Measurements from ENCODE around the gene ZSWIM6. TPM values are rescaled to one million over a fixed set of nuclear protein-coding genes. Genes with fewer than 3 reads are reported as not detected.

The ZSWIM6 gene
- total RNA-seq, 1 donor from 2014 or later: 9.6 TPM

DNA sequence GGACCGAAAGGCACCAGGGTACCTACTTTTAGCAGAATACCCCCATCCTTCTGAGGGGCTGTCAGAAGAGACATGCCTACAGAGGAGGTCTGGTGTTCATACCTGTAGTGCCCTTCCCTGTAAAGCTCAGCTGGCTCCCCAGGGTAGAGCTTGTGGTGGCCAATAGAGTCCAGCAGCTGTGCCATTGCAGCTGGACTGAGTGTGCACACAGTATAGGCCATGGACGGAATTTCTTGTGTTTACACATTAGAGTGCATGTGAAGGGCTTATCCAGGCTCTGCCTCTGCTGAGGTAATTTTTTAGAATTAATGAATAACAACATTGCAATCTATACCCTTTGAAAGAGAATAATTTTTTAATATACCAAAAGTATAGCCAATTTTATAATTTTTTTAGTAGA, 191.0 kb downstream of the ZSWIM6 start:
- intact Hi-C loops (cut with micrococcal nuclease): no loop called here
- H3K4me1 Mint-ChIP-seq (ENCODE audit: low read depth): no peaks in the 10 kb centered on the region
- no peak overlapping the region for H3K27ac Mint-ChIP-seq
- no peak overlapping the region for H3K4me3 Mint-ChIP-seq
- peaks cover 3% of the 10 kb centered on the region for H3K36me3 Mint-ChIP-seq (ENCODE audit: low read depth)
- H3K27me3 Mint-ChIP-seq (ENCODE audit: insufficient read depth): no peaks in the 10 kb centered on the region
- no peak for DNase-seq (ENCODE audit: low spot score)
- H3K9me3 Mint-ChIP-seq: no peaks in the 10 kb centered on the region

DNA sequence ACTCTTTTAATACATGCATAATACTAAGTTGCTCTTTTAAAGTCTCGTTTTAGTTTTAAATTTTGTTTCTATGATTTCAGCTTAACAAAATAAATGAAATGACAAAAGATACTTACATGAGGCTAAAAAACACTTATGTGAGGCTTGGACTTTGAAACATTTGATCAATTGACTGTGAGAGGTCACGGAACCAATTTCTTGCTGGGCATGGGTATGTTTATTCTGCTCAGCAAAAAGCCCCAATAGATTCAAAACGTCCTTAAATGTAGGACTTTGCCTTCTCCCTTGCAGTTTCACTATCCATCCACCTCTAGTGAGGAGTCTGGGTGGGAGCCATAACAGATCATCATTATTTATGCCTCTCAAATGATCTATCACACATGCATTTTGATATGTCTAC, 191.9 kb downstream of the ZSWIM6 start:
- Mint-ChIP-seq H3K4me1 (ENCODE audit: low read depth) (no peaks in the 10 kb centered on the region), H3K27me3 (ENCODE audit: insufficient read depth) (no peaks in the 10 kb centered on the region), H3K27ac (no peak overlapping the region), H3K36me3 (ENCODE audit: low read depth) (peaks cover 3% of the 10 kb centered on the region), H3K9me3 (no peaks in the 10 kb centered on the region), H3K4me3 (no peak overlapping the region)
- intact Hi-C loops (cut with micrococcal nuclease): no loop called here
- no peak for DNase-seq (ENCODE audit: low spot score)

DNA sequence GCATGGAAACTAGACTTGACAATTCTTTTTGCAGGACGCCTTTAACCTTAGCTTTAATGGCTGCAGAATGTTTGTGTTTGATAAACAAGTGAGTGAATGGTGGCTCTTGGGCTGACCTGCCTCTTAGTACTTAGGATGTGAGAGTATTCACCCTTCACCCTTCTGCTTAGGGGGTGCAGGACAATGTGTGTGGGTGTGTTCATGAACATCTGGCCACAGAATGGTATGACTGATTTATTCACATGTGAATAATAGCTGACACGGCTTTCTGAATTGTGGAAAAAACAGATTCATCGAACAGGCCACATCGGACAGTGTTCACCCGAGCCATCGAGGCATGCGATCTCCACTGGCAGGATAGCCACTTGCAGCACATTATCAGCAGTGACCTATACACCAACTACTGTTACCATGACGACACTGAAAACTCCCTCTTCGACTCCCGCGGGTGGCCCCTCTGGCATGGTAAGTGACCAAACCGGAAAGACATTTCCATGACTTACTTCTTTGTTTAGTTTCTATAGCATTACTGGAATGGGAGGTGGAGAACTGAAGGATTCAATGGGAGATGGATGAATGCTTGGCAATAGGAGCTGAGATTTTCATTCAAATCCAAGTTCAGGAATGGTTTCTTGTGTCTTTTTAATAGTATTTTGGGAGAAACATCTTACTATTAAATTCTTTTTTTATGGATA, 193.6 kb downstream of the ZSWIM6 start:
- Mint-ChIP-seq H3K36me3 (ENCODE audit: low read depth) (peaks cover 10% of the 10 kb centered on the region), H3K4me3 (no peak overlapping the region), H3K27ac (no peak overlapping the region), H3K9me3 (no peaks in the 10 kb centered on the region), H3K27me3 (ENCODE audit: insufficient read depth) (no peaks in the 10 kb centered on the region), H3K4me1 (ENCODE audit: low read depth) (no peaks in the 10 kb centered on the region)
- DNase-seq (ENCODE audit: low spot score): no peak
- intact Hi-C loops (cut with micrococcal nuclease): no loop called here

DNA sequence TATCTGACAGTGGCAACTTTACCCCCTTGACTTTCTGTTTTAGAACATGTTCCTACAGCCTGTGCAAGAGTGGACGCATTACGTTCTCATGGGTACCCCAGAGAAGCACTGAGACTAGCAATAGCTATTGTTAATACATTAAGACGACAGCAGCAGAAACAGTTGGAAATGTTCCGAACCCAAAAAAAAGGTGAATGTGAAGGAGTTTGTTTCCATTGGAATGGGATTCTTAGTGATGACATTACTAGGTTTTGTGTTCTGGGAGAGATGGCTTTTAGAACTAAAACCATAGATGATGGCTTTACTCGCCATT, 194.1 kb downstream of the ZSWIM6 start:
- intact Hi-C loops (cut with micrococcal nuclease): no loop called here
- H3K36me3 Mint-ChIP-seq (ENCODE audit: low read depth): peaks cover 11% of the 10 kb centered on the region

GRCh38 chr5:61532983-61533382, 200.9 kb downstream of the ZSWIM6 start:
- no peak for DNase-seq (ENCODE audit: low spot score)
- no peaks in the 10 kb centered on the region for H3K27me3 Mint-ChIP-seq (ENCODE audit: insufficient read depth)
- H3K9me3 Mint-ChIP-seq: peaks cover 7% of the 10 kb centered on the region
- H3K4me3 Mint-ChIP-seq: no peak overlapping the region
- peaks cover 13% of the 10 kb centered on the region for H3K4me1 Mint-ChIP-seq (ENCODE audit: low read depth)
- intact Hi-C loops (cut with micrococcal nuclease): loop anchor here (10.0 kb wide), 2 partner anchors 122 to 478 kb away; no protein-coding TSS in a partner anchor
- no peak overlapping the region for H3K27ac Mint-ChIP-seq
- H3K36me3 Mint-ChIP-seq (ENCODE audit: low read depth): peaks cover 20% of the 10 kb centered on the region

More for the DNA sequence above, 194.1 kb downstream of the ZSWIM6 start:
- no peaks in the 10 kb centered on the region for H3K27me3 Mint-ChIP-seq (ENCODE audit: insufficient read depth)
- no peak overlapping the region for H3K4me3 Mint-ChIP-seq
- no peak overlapping the region for H3K27ac Mint-ChIP-seq
- H3K4me1 Mint-ChIP-seq (ENCODE audit: low read depth): no peaks in the 10 kb centered on the region
- H3K9me3 Mint-ChIP-seq: no peaks in the 10 kb centered on the region
- no peak for DNase-seq (ENCODE audit: low spot score)

DNA sequence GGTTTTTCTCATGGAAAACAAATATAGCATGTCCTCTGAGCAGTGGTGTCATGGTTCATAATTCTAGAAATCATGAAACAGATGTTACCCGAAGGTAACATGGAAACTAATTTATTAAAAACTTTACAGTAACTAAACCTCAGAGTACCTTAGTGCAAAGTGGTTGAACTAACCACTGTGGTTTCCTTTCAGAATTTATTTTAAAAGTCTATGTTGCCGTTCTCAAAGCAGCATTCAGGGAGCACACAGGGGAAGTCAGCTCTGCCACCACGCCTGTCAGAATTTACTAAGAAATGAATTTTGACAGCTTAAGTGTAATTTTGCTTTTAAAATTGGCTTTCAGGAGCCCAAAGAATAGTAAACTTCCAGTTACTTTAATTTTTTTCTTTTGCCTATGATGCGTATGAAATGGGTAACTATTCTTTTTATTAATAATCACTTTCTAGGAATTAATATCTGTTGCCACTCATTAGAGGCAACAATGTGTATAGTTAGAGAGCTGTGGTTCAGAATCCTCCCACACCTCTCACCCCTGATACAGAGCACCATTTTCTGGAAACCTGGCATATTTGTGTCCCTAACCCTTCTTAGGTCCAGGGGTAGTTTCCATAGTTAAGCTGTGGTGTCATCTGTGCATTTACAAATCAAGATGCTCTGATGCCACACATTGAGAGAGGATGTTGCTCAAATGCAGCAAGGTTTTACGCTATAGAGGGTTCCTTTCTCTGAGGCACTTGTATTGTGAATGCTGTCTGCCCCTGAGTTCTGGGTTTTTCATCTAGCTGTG, 202.6 kb downstream of the ZSWIM6 start:
- H3K4me1 Mint-ChIP-seq (ENCODE audit: low read depth): peaks cover 16% of the 10 kb centered on the region
- intact Hi-C loops (cut with micrococcal nuclease): loop anchor here (1.0 to 10.0 kb wide), 9 partner anchors 45 to 751 kb away; partner anchors contain the start of genes SMIM15 and ZSWIM6
- DNase-seq (ENCODE audit: low spot score): no peak
- peak overlapping the region; percentile 25 for H3K4me3 Mint-ChIP-seq
- H3K27ac Mint-ChIP-seq: peak overlapping the region; percentile 69
- H3K27me3 Mint-ChIP-seq (ENCODE audit: insufficient read depth): no peaks in the 10 kb centered on the region
- peaks cover 7% of the 10 kb centered on the region for H3K9me3 Mint-ChIP-seq
- H3K36me3 Mint-ChIP-seq (ENCODE audit: low read depth): peaks cover 33% of the 10 kb centered on the region

DNA sequence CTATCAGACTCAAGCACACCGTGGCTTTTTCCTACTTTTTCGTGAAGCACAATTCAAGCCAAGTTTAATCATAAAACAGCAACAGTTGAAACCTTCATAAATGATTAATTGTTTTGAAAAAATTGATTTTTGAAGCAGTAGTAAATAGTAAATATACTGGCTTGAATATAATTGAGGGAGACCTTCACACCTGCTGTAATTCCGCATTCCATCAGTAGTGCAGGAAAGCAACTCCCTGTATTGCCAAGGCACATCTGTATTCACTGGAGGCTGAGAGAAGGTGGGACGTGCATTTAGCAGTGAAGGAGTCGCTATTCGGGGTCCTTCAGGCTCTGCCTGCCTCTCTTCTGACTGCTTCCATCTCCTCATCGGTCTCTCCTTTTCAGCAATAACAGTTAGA, 203.8 kb downstream of the ZSWIM6 start:
- Mint-ChIP-seq H3K27me3 (ENCODE audit: insufficient read depth) (no peaks in the 10 kb centered on the region), H3K27ac (no peak overlapping the region), H3K9me3 (peaks cover 7% of the 10 kb centered on the region), H3K4me3 (no peak overlapping the region), H3K36me3 (ENCODE audit: low read depth) (peaks cover 28% of the 10 kb centered on the region), H3K4me1 (ENCODE audit: low read depth) (peaks cover 16% of the 10 kb centered on the region)
- intact Hi-C loops (cut with micrococcal nuclease): loop anchor here (2.0 to 10.0 kb wide), 4 partner anchors 119 to 481 kb away; no protein-coding TSS in a partner anchor
- no peak for DNase-seq (ENCODE audit: low spot score)

DNA sequence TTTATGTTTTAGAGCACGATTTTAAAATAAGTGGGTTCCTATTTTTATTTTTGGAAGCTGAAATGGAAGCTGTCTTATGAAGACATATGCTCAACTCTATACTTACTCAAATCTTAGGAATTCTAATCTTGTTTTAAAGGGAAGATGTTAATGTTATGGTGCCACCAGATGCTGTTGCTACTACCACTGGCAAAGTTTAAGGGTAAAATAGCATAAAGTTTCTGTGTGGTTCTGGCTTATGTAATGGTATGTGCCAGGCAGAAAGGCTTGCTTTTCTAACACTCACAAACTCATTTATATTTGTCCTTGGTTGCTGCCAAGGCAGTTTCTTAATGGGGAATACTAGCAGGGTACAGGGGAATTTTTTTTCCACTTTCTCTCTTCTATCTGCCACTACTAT, 204.9 kb downstream of the ZSWIM6 start:
- intact Hi-C loops (cut with micrococcal nuclease): loop anchor here (5.0 to 10.0 kb wide), 3 partner anchors 118 to 482 kb away; no protein-coding TSS in a partner anchor
- Mint-ChIP-seq H3K27me3 (ENCODE audit: insufficient read depth) (no peaks in the 10 kb centered on the region), H3K4me1 (ENCODE audit: low read depth) (peaks cover 16% of the 10 kb centered on the region), H3K36me3 (ENCODE audit: low read depth) (peaks cover 34% of the 10 kb centered on the region), H3K9me3 (peaks cover 17% of the 10 kb centered on the region), H3K27ac (no peak overlapping the region), H3K4me3 (no peak overlapping the region)
- DNase-seq (ENCODE audit: low spot score): no peak

GRCh38 chr5:61538722-61539501, 206.9 kb downstream of the ZSWIM6 start:
- H3K4me3 Mint-ChIP-seq: no peak overlapping the region
- H3K27ac Mint-ChIP-seq: no peak overlapping the region
- peaks cover 16% of the 10 kb centered on the region for H3K4me1 Mint-ChIP-seq (ENCODE audit: low read depth)
- no peaks in the 10 kb centered on the region for H3K27me3 Mint-ChIP-seq (ENCODE audit: insufficient read depth)
- no peak for DNase-seq (ENCODE audit: low spot score)
- intact Hi-C loops (cut with micrococcal nuclease): loop anchor here (5.0 to 10.0 kb wide), 3 partner anchors 116 to 484 kb away; no protein-coding TSS in a partner anchor
- peaks cover 18% of the 10 kb centered on the region for H3K9me3 Mint-ChIP-seq
- peaks cover 49% of the 10 kb centered on the region for H3K36me3 Mint-ChIP-seq (ENCODE audit: low read depth)

- intact Hi-C loops (cut with micrococcal nuclease): no loop called here
- DNase-seq (ENCODE audit: low spot score): no peak
- peaks cover 6% of the 10 kb centered on the region for H3K36me3 Mint-ChIP-seq (ENCODE audit: low read depth)
- H3K4me1 Mint-ChIP-seq (ENCODE audit: low read depth): no peaks in the 10 kb centered on the region
- no peaks in the 10 kb centered on the region for H3K27me3 Mint-ChIP-seq (ENCODE audit: insufficient read depth)
- no peak overlapping the region for H3K27ac Mint-ChIP-seq
- H3K4me3 Mint-ChIP-seq: no peak overlapping the region
- H3K9me3 Mint-ChIP-seq: no peaks in the 10 kb centered on the region
Observed at GRCh38 chr5:61549530-61549929, 217.5 kb downstream of the ZSWIM6 start.

- Mint-ChIP-seq H3K27ac (no peak overlapping the region), H3K27me3 (ENCODE audit: insufficient read depth) (no peaks in the 10 kb centered on the region)
- intact Hi-C loops (cut with micrococcal nuclease): no loop called here
Observed at GRCh38 chr5:61551637-61552313, 219.7 kb downstream of the ZSWIM6 start.

GRCh38 chr5:61559146-61559545, 227.1 kb downstream of the ZSWIM6 start:
- intact Hi-C loops (cut with micrococcal nuclease): no loop called here
- Mint-ChIP-seq H3K27me3 (ENCODE audit: insufficient read depth) (peaks cover 2% of the 10 kb centered on the region), H3K27ac (no peak overlapping the region), H3K36me3 (ENCODE audit: low read depth) (peaks cover 1% of the 10 kb centered on the region), H3K4me3 (no peak overlapping the region), H3K9me3 (no peaks in the 10 kb centered on the region), H3K4me1 (ENCODE audit: low read depth) (no peaks in the 10 kb centered on the region)
- DNase-seq (ENCODE audit: low spot score): no peak

More at GRCh38 chr5:61551637-61552313, 219.7 kb downstream of the ZSWIM6 start:
- H3K4me3 Mint-ChIP-seq: no peak overlapping the region
- no peak for DNase-seq (ENCODE audit: low spot score)
- peaks cover 3% of the 10 kb centered on the region for H3K36me3 Mint-ChIP-seq (ENCODE audit: low read depth)
- no peaks in the 10 kb centered on the region for H3K9me3 Mint-ChIP-seq
- H3K4me1 Mint-ChIP-seq (ENCODE audit: low read depth): no peaks in the 10 kb centered on the region

Measured in activated T-helper 1 cell treated with anti-CD3 and anti-CD28 coated beads, Interleukin-12 subunit alpha, Interleukin-12 subunit beta, Interleukin-2, Interleukin-4 antibody, amounts not matched to agents 30 ng/mL and 10 ng/mL and 1 ng/mL, durations not matched to agents 14 hours and 24 hours and 36 hours (primary cell).